Transverse colon (tissue), 4 donors: ENCODE measurements around the gene COL4A6. TPM values are rescaled to one million over a fixed set of nuclear protein-coding genes. Genes with fewer than 3 reads are reported as not detected.

Source experiments
- DNase-seq: peaks from one replicate; pipeline ENCODE4 v3.0.0-alpha.2; 2019
- H3K27ac ChIP-seq, 4 donors: fragments of 200-600 bp; sonication (generic); 2 replicates each; pipeline ENCODE4 v1.5.1; 2016 to 2018; ENCODE audit warnings: inconsistent platforms in 4 of 4
- H3K27me3 ChIP-seq: fragments of 200-600 bp; sonication (generic); 2 replicates; pipeline ENCODE4 v1.5.1; 2017; ENCODE audit warnings: inconsistent platforms
- H3K36me3 ChIP-seq, 4 donors: fragments of 200-600 bp; sonication (generic); 2 replicates each; pipeline ENCODE4 v1.5.1; 2017 to 2019; ENCODE audit warnings: inconsistent platforms in 4 of 4
- H3K4me1 ChIP-seq, 4 donors: fragments of 200-600 bp; sonication (generic); 2 replicates each; pipeline ENCODE4 v1.5.1; 2017 to 2020; ENCODE audit warnings: inconsistent platforms in 4 of 4
- H3K4me3 ChIP-seq, 4 donors: fragments of 200-600 bp; sonication (generic); 1 replicate in 1 of 4; 2 replicates in 3 of 4; pipeline versions ENCODE4 v1.5.1 to v1.6.1; 2017 to 2019; ENCODE audit warnings: inconsistent platforms in 4 of 4
- H3K9me3 ChIP-seq, 2 donors: fragments of 200-600 bp; sonication (generic); 2 replicates each; pipeline ENCODE4 v1.5.1; 2017 to 2019; ENCODE audit warnings: inconsistent platforms in 2 of 2
- CTCF ChIP-seq, 5 experiments: fragments of 200-600 bp in 3 of 5; fragments of 450-650 bp in 2 of 5; sonication (generic) in 3 of 5; IDR thresholded peaks; 1 replicate in 2 of 5; 2 replicates in 3 of 5; pipeline ENCODE4 v1.5.1; 2016 to 2017; ENCODE audit warnings: antibody characterized with exemption in 5 of 5, inconsistent platforms in 3 of 5, mild to moderate bottlenecking in 2 of 5, moderate library complexity in 1 of 5
- EP300 ChIP-seq: sonication (generic); formaldehyde crosslinking; IDR thresholded peaks from one replicate; pipeline ENCODE4 v1.6.1; 2017; ENCODE audit warnings: antibody characterized with exemption, low read depth
- POLR2A ChIP-seq: fragments of 450-650 bp; IDR thresholded peaks from one replicate; pipeline ENCODE4 v1.6.1; 2016; ENCODE audit warnings: antibody characterized with exemption, mild to moderate bottlenecking, moderate library complexity
- POLR2AphosphoS5 ChIP-seq, 3 donors: sonication (generic); formaldehyde crosslinking; IDR thresholded peaks; one replicate each; pipeline ENCODE4 v1.6.1; 2016; ENCODE audit warnings: antibody characterized with exemption in 3 of 3
- WGBS, 2 donors: methylation state at CpG; one replicate each; pipeline ENCODE4 v1.1.5; 2018; ENCODE audit warnings: low coverage in 1 of 2; 5-methylcytosine and 5-hydroxymethylcytosine counted together
- in situ Hi-C, 4 donors: fragments of 200-750 bp; cut with MboI; loops; one replicate each; pipeline versions ENCODE4 v1.15.0 to v1.15.1; 2017; ENCODE audit warnings: low sequenced_read_pairs in 3 of 4, low pct_ligation_motif_present in 1 of 4, low pct_unique_long_range_greater_than_20kb in 1 of 4
- intact Hi-C: fragments of 100-400 bp; cut with DNase I; formaldehyde crosslinking; loops from one replicate; pipeline ENCODE4 v1.15.1; 2023; ENCODE audit warnings: low total_unique reads
- total RNA-seq, 4 donors: library from RNA; depleted of rRNA; stranded (reverse); fragments of >200 nt; gene quantifications; one replicate each; pipeline ENCODE4 v1.1.0, GENCODE V29; 2016

Gene COL4A6
- total RNA-seq, 4 donors from 2014 or later: 0.32 to 0.75 (median 0.57) TPM

DNA sequence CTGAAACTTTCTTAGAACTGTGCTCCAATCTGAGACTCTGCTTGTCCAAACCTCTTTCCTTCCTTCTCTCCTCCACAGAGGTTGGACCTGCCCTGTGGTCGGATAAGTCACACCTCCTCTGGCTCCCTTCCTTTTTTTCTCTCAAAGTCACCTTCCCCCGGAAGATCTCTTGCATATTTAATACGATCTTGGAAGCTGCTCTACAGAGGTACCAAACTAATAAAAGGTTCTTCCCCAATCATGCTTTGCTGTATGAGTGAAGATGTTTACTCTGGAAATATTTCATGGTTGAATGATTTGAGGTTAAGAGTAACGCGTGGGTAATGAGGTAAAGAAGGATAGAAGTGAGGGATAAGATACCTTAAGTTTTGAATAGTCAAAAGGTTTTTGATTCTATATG is 180.7 kb downstream of the COL4A6 start:
- WGBS, 2 donors: 66 to 90% methylated on average over 2 to 5 of the region's 5 CpGs
- no peaks in the 10 kb centered on the region for H3K9me3 ChIP-seq
- no peak for TF ChIP-seq CTCF (IDR thresholded peaks at IDR 0.05)
- no peak for TF ChIP-seq EP300
- TF ChIP-seq POLR2A: no peak
- TF ChIP-seq POLR2AphosphoS5 (IDR thresholded peaks at IDR 0.05): no peak
- intact Hi-C loops: no loop called here
- no peak overlapping the region for H3K4me3 ChIP-seq
- no peaks in the 10 kb centered on the region for H3K36me3 ChIP-seq
- H3K27me3 ChIP-seq: no peaks in the 10 kb centered on the region
- no peaks in the 10 kb centered on the region for H3K4me1 ChIP-seq
- in situ Hi-C loops: no loop called here
- H3K27ac ChIP-seq: no peak overlapping the region
- no peak for DNase-seq

GRCh38 chrX:108254636-108255035 is 183.6 kb downstream of the COL4A6 start:
- Histone ChIP-seq H3K27ac (no peak overlapping the region), H3K4me1 (no peaks in the 10 kb centered on the region), H3K9me3 (no peaks in the 10 kb centered on the region), H3K27me3 (no peaks in the 10 kb centered on the region), H3K36me3 (no peaks in the 10 kb centered on the region), H3K4me3 (no peak overlapping the region)
- in situ Hi-C loops: no loop called here
- intact Hi-C loops: no loop called here
- no peak for TF ChIP-seq EP300
- no peak for TF ChIP-seq CTCF (IDR thresholded peaks at IDR 0.05)
- no peak for TF ChIP-seq POLR2A
- TF ChIP-seq POLR2AphosphoS5 (IDR thresholded peaks at IDR 0.05): no peak
- no peak for DNase-seq

GRCh38 chrX:108250654-108251579 is 187.3 kb downstream of the COL4A6 start:
- Histone ChIP-seq H3K27ac (no peak overlapping the region), H3K36me3 (no peaks in the 10 kb centered on the region), H3K4me1 (no peaks in the 10 kb centered on the region), H3K9me3 (no peaks in the 10 kb centered on the region), H3K27me3 (no peaks in the 10 kb centered on the region), H3K4me3 (no peak overlapping the region)
- no peak for DNase-seq
- intact Hi-C loops (no loop called here), in situ Hi-C loops (no loop called here)
- WGBS, 2 donors: 71 to 80% methylated on average over 1 to 5 of the region's 5 CpGs
- TF ChIP-seq POLR2AphosphoS5 (IDR thresholded peaks at IDR 0.05) (no peak), EP300 (no peak), CTCF (IDR thresholded peaks at IDR 0.05) (no peak), POLR2A (no peak)

- Histone ChIP-seq H3K27me3 (no peaks in the 10 kb centered on the region), H3K4me3 (no peak overlapping the region), H3K27ac (no peak overlapping the region), H3K9me3 (no peaks in the 10 kb centered on the region), H3K36me3 (no peaks in the 10 kb centered on the region), H3K4me1 (no peaks in the 10 kb centered on the region)
- no peak for DNase-seq
- intact Hi-C loops (no loop called here), in situ Hi-C loops (loop anchor here in 1 of 4 donors (25.0 kb wide), 1 partner anchor 291 kb away; no protein-coding TSS in a partner anchor)
- 96% methylated on average over 3 of the region's 3 CpGs; no CpG with 5 or more reads in 1 of the 2 donors for whole genome bisulfite sequencing, 2 donors
- TF ChIP-seq POLR2AphosphoS5 (IDR thresholded peaks at IDR 0.05): no peak
- no peak for TF ChIP-seq POLR2A
- no peak for TF ChIP-seq EP300
Measured at GRCh38 chrX:108246304-108246954, 191.8 kb downstream of the COL4A6 start.
